ENCODE data around the gene AK1.
A peak's percentile ranks its signal among the peaks of the same experiment; 100 is the strongest.

DNA sequence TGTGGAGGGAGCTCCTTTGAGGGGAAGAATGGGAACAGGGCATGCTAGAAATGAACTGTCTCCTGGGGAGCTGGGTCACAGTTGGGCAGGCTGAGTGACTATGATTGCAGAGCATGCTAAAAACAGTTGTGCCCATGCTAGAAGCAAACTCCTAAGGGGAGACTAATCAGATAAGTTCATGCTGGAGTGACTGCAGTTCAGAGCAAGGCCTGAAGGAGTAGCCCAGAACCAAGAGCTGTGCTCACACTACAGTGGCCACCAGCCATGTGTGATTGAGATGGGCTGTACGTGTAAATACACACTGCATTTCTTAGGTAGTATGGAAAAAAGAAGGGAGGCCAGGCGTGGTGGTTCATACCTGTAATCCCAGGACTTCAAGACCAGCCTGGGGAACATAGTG lies 10.3 kb upstream of the AK1 start:
- TF ChIP-seq, protein P1, sequence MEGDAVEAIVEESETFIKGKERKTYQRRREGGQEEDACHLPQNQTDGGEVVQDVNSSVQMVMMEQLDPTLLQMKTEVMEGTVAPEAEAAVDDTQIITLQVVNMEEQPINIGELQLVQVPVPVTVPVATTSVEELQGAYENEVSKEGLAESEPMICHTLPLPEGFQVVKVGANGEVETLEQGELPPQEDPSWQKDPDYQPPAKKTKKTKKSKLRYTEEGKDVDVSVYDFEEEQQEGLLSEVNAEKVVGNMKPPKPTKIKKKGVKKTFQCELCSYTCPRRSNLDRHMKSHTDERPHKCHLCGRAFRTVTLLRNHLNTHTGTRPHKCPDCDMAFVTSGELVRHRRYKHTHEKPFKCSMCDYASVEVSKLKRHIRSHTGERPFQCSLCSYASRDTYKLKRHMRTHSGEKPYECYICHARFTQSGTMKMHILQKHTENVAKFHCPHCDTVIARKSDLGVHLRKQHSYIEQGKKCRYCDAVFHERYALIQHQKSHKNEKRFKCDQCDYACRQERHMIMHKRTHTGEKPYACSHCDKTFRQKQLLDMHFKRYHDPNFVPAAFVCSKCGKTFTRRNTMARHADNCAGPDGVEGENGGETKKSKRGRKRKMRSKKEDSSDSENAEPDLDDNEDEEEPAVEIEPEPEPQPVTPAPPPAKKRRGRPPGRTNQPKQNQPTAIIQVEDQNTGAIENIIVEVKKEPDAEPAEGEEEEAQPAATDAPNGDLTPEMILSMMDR (conservative IDR thresholded peaks at IDR 0.05; ENCODE audit: low read length): peak; percentile 30; the same call in 1 of the 2 replicates
- no peak for TF ChIP-seq EZH2phosphoT487 (IDR thresholded peaks at IDR 0.05; ENCODE audit: borderline replicate concordance)

All from Loucy (cell line).